HepG2 (cell line): Measurements from ENCODE around the gene TOMM20. TPM values are rescaled to one million over a fixed set of nuclear protein-coding genes. Genes with fewer than 3 reads are reported as not detected.

ENCODE experiments used
- ARID4A ChIP-seq: sonication (generic); formaldehyde crosslinking; IDR thresholded peaks from 2 replicates; pipeline ENCODE4 v1.5.0; 2020; ENCODE audit warnings: mild to moderate bottlenecking, missing genetic modification reagents, borderline replicate concordance
- CC2D1A ChIP-seq: sonication (generic); formaldehyde crosslinking; IDR thresholded peaks from 2 replicates; pipeline ENCODE4 v1.8.1; 2023; ENCODE audit warnings: mild to moderate bottlenecking, missing genetic modification reagents
- ESRRA ChIP-seq: sonication (generic); formaldehyde crosslinking; IDR thresholded peaks from 2 replicates; pipeline ENCODE4 v1.5.1; 2020; ENCODE audit warnings: mild to moderate bottlenecking, low read depth, missing genetic modification reagents
- ETV6 ChIP-seq: sonication (generic); formaldehyde crosslinking; conservative IDR thresholded peaks from 2 replicates; pipeline ENCODE4 v1.4.0; 2020; ENCODE audit warnings: missing genetic modification reagents
- HNF4G ChIP-seq, 2 experiments: sonication (generic) in 1 of 2; formaldehyde crosslinking in 1 of 2; IDR thresholded peaks; 2 replicates each; pipeline versions ENCODE4 v1.4.0 to v1.6.1; 2011 to 2020; ENCODE audit warnings: borderline replicate concordance in 2 of 2, low read depth in 2 of 2, mild to moderate bottlenecking in 2 of 2, low read length in 1 of 2, missing genetic modification reagents in 1 of 2, moderate library complexity in 1 of 2
- LRRFIP1 ChIP-seq: sonication (generic); formaldehyde crosslinking; conservative IDR thresholded peaks from 2 replicates; pipeline ENCODE4 v1.4.0; 2020; ENCODE audit warnings: missing genetic modification reagents
- MAF1 ChIP-seq: sonication (generic); formaldehyde crosslinking; IDR thresholded peaks from 2 replicates; pipeline ENCODE4 v1.5.0; 2020; ENCODE audit warnings: missing genetic modification reagents, borderline replicate concordance
- MEF2D ChIP-seq: sonication (generic); formaldehyde crosslinking; IDR thresholded peaks from 2 replicates; pipeline ENCODE4 v1.5.1; 2020; ENCODE audit warnings: mild to moderate bottlenecking, missing genetic modification reagents
- MLX ChIP-seq: IDR thresholded peaks from 2 replicates; pipeline ENCODE4 v1.6.1; 2016
- MYPOP ChIP-seq: sonication (generic); formaldehyde crosslinking; IDR thresholded peaks from 2 replicates; pipeline ENCODE4 v1.8.1; 2023; ENCODE audit warnings: mild to moderate bottlenecking, moderate library complexity, missing genetic modification reagents
- RBM39 ChIP-seq: fragments of 200-400 bp; formaldehyde crosslinking; IDR thresholded peaks from one replicate; pipeline ENCODE4 v1.6.1; 2018; ENCODE audit warnings: antibody characterized with exemption, mild to moderate bottlenecking, low read depth, low read length; ENCODE audit not compliant: poor library complexity, severe bottlenecking
- RFX5 ChIP-seq: IDR thresholded peaks from 2 replicates; pipeline ENCODE4 v1.6.1; 2011; ENCODE audit warnings: low read depth, low read length, improper control_type of control experiment
- SOX5 ChIP-seq: IDR thresholded peaks from 2 replicates; pipeline ENCODE4 v1.6.1; 2016; ENCODE audit warnings: borderline replicate concordance
- TCF12 ChIP-seq, 2 experiments: fragments of 450-650 bp in 1 of 2; sonication (generic) in 1 of 2; formaldehyde crosslinking in 1 of 2; IDR thresholded peaks; 2 replicates each; pipeline versions ENCODE4 v1.6.1 to v1.8.0; 2017 to 2022; ENCODE audit warnings: antibody characterized with exemption in 1 of 2, mild to moderate bottlenecking in 1 of 2, missing genetic modification reagents in 1 of 2, moderate library complexity in 1 of 2
- ZNF292 ChIP-seq: sonication (generic); formaldehyde crosslinking; IDR thresholded peaks from 2 replicates; pipeline ENCODE4 v1.8.1; 2022; ENCODE audit warnings: mild to moderate bottlenecking, low read depth, missing genetic modification reagents, borderline replicate concordance
- ZNF451 ChIP-seq: sonication (generic); formaldehyde crosslinking; IDR thresholded peaks from 2 replicates; pipeline ENCODE4 v1.5.0; 2020; ENCODE audit warnings: mild to moderate bottlenecking, missing genetic modification reagents
- ZNF543 ChIP-seq: sonication (generic); formaldehyde crosslinking; IDR thresholded peaks from 2 replicates; pipeline ENCODE4 v1.4.0; 2020; ENCODE audit warnings: mild to moderate bottlenecking, missing genetic modification reagents
- ZNF546 ChIP-seq: sonication (generic); formaldehyde crosslinking; conservative IDR thresholded peaks from 2 replicates; pipeline ENCODE4 v1.8.1; 2023; ENCODE audit warnings: mild to moderate bottlenecking, missing genetic modification reagents
- polyA plus RNA-seq, 8 experiments: library from polyadenylated mRNA; depleted of rRNA in 3 of 8; stranded (reverse) in 7 of 8; unstranded in 1 of 8; fragments of >200 nt; fragmentation: Illumina TruSeq in 4 of 8; extraction: Trizol in 4 of 8; gene quantifications; 2 replicates each; pipeline versions ENCODE4 v1.2.1 to v1.2.3, GENCODE V29; 2011 to 2016; ENCODE audit warnings: low read depth in 4 of 8, missing spikeins in 1 of 8, mixed read lengths in 1 of 8; ENCODE audit not compliant: insufficient read depth in 1 of 8
- total RNA-seq, 5 experiments: library from RNA; depleted of rRNA; stranded (reverse); fragments of >200 nt; fragmentation: Illumina TruSeq; extraction: Trizol; gene quantifications; 2 replicates each; pipeline ENCODE4 v1.2.3, GENCODE V29; 2016; ENCODE audit warnings: low read depth in 1 of 5

TOMM20 gene
- total and polyA plus RNA-seq, 2 of the 13 experiments (the other 11 are each of a cell fraction or from before 2014, with no cell fraction given): 153 to 376 TPM

- TF ChIP-seq CC2D1A: no peak
- no peak for TF ChIP-seq HNF4G (IDR thresholded peaks at IDR 0.05; ENCODE audit: borderline replicate concordance, low read depth, low read length)
- TF ChIP-seq HNF4G (CRISPR knock-in tag; IDR thresholded peaks at IDR 0.05; ENCODE audit: borderline replicate concordance, low read depth): no peak
- no peak for TF ChIP-seq ZNF543 (CRISPR knock-in tag)
- no peak for TF ChIP-seq ZNF546 (CRISPR knock-in tag)
- no peak for TF ChIP-seq LRRFIP1
- TF ChIP-seq ZNF292 (CRISPR knock-in tag): peak; percentile 26; the same call in 1 of the 2 replicates
- TF ChIP-seq ESRRA (CRISPR knock-in tag): no peak
- no peak for TF ChIP-seq MLX (CRISPR knock-in tag)
- TF ChIP-seq MYPOP: peak; percentile 20
- no peak for TF ChIP-seq RBM39
- TF ChIP-seq RFX5: no peak
- TF ChIP-seq ZNF451 (CRISPR knock-in tag): no peak
- TF ChIP-seq ETV6 (CRISPR knock-in tag): no peak
- no peak for TF ChIP-seq SOX5 (CRISPR knock-in tag)
- TF ChIP-seq TCF12 (IDR thresholded peaks at IDR 0.05): no peak
- TF ChIP-seq TCF12 (CRISPR knock-in tag; IDR thresholded peaks at IDR 0.05): no peak; the same call in 1 of the 2 replicates
- TF ChIP-seq MEF2D (CRISPR knock-in tag): 0 out of 2 replicates have a peak, but pooled peaks have one; percentile 4
- no peak for TF ChIP-seq MAF1 (CRISPR knock-in tag)
- TF ChIP-seq ARID4A: peak; percentile 29; the same call in 1 of the 2 replicates
Observed at GRCh38 chr1:235074523-235075047, 54.1 kb downstream of the TOMM20 start (continued).
